Endothelial cell of umbilical vein (primary cell): Measurements from ENCODE around the gene DRC7. TPM values are rescaled to one million over a fixed set of nuclear protein-coding genes. Genes with fewer than 3 reads are reported as not detected.

ENCODE experiments used
- BruUV-seq: library from RNA; stranded (reverse); fragments of 400-500 nt; replicated peaks from 2 replicates; lab custom pipeline; 2021; lab: Mats Ljungman, UMichigan
- CTCF ChIA-PET: fragments of 300-600, 350-600 bp; sonication (Branson Sonifier 250); formaldehyde crosslinking; loops from one replicate; lab custom pipeline; 2021; ENCODE audit warnings: antibody characterized with exemption, inconsistent platforms; lab: Charles Lee
- POLR2A ChIA-PET: fragments of 300-600, 350-600 bp; sonication (Branson Sonifier 250); formaldehyde crosslinking; loops from one replicate; lab custom pipeline; 2021; ENCODE audit warnings: antibody characterized with exemption, inconsistent platforms; lab: Charles Lee
- DNase-seq: peaks from one replicate; pipeline ENCODE4 v3.0.0-alpha.2; 2011; ENCODE audit warnings: low read depth, low spot score
- FAIRE-seq: peaks from 2 replicates; lab custom pipeline; 2011; peaks lifted over from hg19 to GRCh38; lab: Jason Lieb, UNC
- H2AFZ ChIP-seq: 2 replicates; pipeline ENCODE4 v1.6.0; 2012; ENCODE audit warnings: low read depth, low read length, control low read depth, inconsistent platforms
- H3K27ac ChIP-seq: 2 replicates; pipeline ENCODE4 v1.5.1; 2011; ENCODE audit warnings: low read depth, mild to moderate bottlenecking, control low read depth, low read length, moderate library complexity; ENCODE audit not compliant: insufficient read depth
- H3K27me3 ChIP-seq, 2 experiments: 2 replicates each; pipeline versions ENCODE4 v1.6.0 to v1.6.1; 2011; ENCODE audit warnings: low read length in 2 of 2, mixed read lengths in 1 of 2; ENCODE audit not compliant: control insufficient read depth in 2 of 2, insufficient read depth in 2 of 2
- H3K36me3 ChIP-seq, 2 experiments: 2 replicates in 1 of 2; 3 replicates in 1 of 2; pipeline ENCODE4 v1.5.1; 2011; ENCODE audit warnings: low read length in 2 of 2, mild to moderate bottlenecking in 1 of 2, moderate library complexity in 1 of 2; ENCODE audit not compliant: control insufficient read depth in 2 of 2, insufficient read depth in 2 of 2; ENCODE audit errors: extremely low read depth in 1 of 2
- H3K4me1 ChIP-seq: 3 replicates; pipeline ENCODE4 v1.5.1; 2011; ENCODE audit warnings: mild to moderate bottlenecking, low read length; ENCODE audit not compliant: control insufficient read depth, insufficient read depth; ENCODE audit errors: extremely low read depth
- H3K4me2 ChIP-seq: 2 replicates; pipeline ENCODE4 v1.6.1; 2011; ENCODE audit warnings: low read length, control low read depth, mixed read lengths; ENCODE audit not compliant: insufficient read depth
- H3K4me3 ChIP-seq, 3 experiments: fragments of 200-600 bp in 1 of 3; sonication (generic), shearing (Covaris generic) in 1 of 3; replicated peaks in 1 of 3; 2 replicates each; pipeline ENCODE4 v1.5.1; 2011 to 2016; ENCODE audit warnings: control low read depth in 3 of 3, low read length in 3 of 3, mild to moderate bottlenecking in 2 of 3, inconsistent platforms in 1 of 3, low read depth in 1 of 3, moderate library complexity in 1 of 3; ENCODE audit not compliant: insufficient read depth in 1 of 3
- H3K79me2 ChIP-seq: 2 replicates; pipeline ENCODE4 v1.6.0; 2012; ENCODE audit warnings: low read length, inconsistent platforms; ENCODE audit not compliant: control insufficient read depth, insufficient read depth
- H3K9ac ChIP-seq: replicated peaks from 2 replicates; pipeline ENCODE3; 2011; ENCODE audit warnings: low read length, control low read depth; ENCODE audit not compliant: insufficient read depth; ENCODE audit errors: extremely low read depth
- H3K9me1 ChIP-seq: replicated peaks from 3 replicates; pipeline ENCODE4 v1.6.0; 2011; ENCODE audit warnings: mild to moderate bottlenecking, low read length; ENCODE audit not compliant: control insufficient read depth, insufficient read depth; ENCODE audit errors: extremely low read depth
- H3K9me3 ChIP-seq: replicated peaks from 2 replicates; pipeline ENCODE4 v1.5.1; 2012; ENCODE audit warnings: low read length, inconsistent platforms; ENCODE audit not compliant: control insufficient read depth, insufficient read depth
- H4K20me1 ChIP-seq: replicated peaks from 2 replicates; pipeline ENCODE3; 2011; ENCODE audit warnings: mild to moderate bottlenecking, low read length; ENCODE audit not compliant: control insufficient read depth, insufficient read depth; ENCODE audit errors: extremely low read depth
- EZH2 ChIP-seq: IDR thresholded peaks from 2 replicates; pipeline ENCODE4 v1.6.1; 2012; ENCODE audit warnings: borderline replicate concordance, low read depth, mild to moderate bottlenecking, moderate library complexity, low read length, inconsistent platforms; ENCODE audit not compliant: severe bottlenecking
- FOS ChIP-seq: IDR thresholded peaks from 2 replicates; pipeline ENCODE4 v1.6.1; 2011; ENCODE audit warnings: mild to moderate bottlenecking, low read length, moderate library complexity, borderline replicate concordance; ENCODE audit not compliant: insufficient read depth
- GATA2 ChIP-seq: IDR thresholded peaks from 2 replicates; pipeline ENCODE4 v1.7.0; 2011; ENCODE audit warnings: low read depth, mild to moderate bottlenecking, moderate library complexity, mixed read lengths, low read length; ENCODE audit not compliant: insufficient read length, insufficient read depth
- JUN ChIP-seq: IDR thresholded peaks from 2 replicates; pipeline ENCODE4 v1.6.1; 2011; ENCODE audit warnings: borderline replicate concordance, low read depth; ENCODE audit not compliant: insufficient read length, insufficient read depth
- MYC ChIP-seq: IDR thresholded peaks from one replicate; pipeline ENCODE4 v1.6.1; 2011; ENCODE audit warnings: mild to moderate bottlenecking, low read depth, low read length
- POLR2A ChIP-seq: IDR thresholded peaks from 2 replicates; pipeline ENCODE4 v1.6.1; 2012; ENCODE audit warnings: low read depth, mild to moderate bottlenecking, control low read depth, low read length
- POLR2AphosphoS5 ChIP-seq: IDR thresholded peaks from 2 replicates; pipeline ENCODE4 v1.6.1; 2012; ENCODE audit warnings: low read depth, mild to moderate bottlenecking, control low read depth, low read length, moderate library complexity; ENCODE audit not compliant: insufficient read depth
- dilution Hi-C: fragments of 300-500 bp; cut with MboI; formaldehyde crosslinking; loops from one replicate; pipeline ENCODE4 v1.15.0; 2019; ENCODE audit warnings: low sequenced_read_pairs; ENCODE audit not compliant: extremely low pct_ligation_motif_present
- intact Hi-C: fragments of 100-400 bp; cut with micrococcal nuclease; formaldehyde crosslinking; loops from one replicate; pipeline ENCODE4 v1.10.0; 2022
- polyA plus RNA-seq, 4 experiments: library from polyadenylated mRNA; depleted of rRNA in 3 of 4; stranded (reverse) in 3 of 4; unstranded in 1 of 4; fragments of >200 nt; gene quantifications; 2 replicates each; pipeline versions ENCODE4 v1.2.1 to v1.2.3, GENCODE V29; 2011 to 2012; ENCODE audit warnings: missing spikeins in 1 of 4
- total RNA-seq: library from RNA; stranded (reverse); gene quantifications from 2 replicates; pipeline ENCODE4 v1.2.3, GENCODE V29; 2021
- TF ChIP-seq, protein P1 (sequence below), 2 donors: IDR thresholded peaks; 1 replicate in 1 of 2; 2 replicates in 1 of 2; pipeline ENCODE4 v1.5.1; 2011; ENCODE audit warnings: low read length in 2 of 2, mild to moderate bottlenecking in 2 of 2, moderate library complexity in 2 of 2, control low read depth in 1 of 2, inconsistent platforms in 1 of 2, low read depth in 1 of 2; ENCODE audit not compliant: insufficient read depth in 1 of 2; ENCODE audit errors: extremely low read depth in 1 of 2
- TF ChIP-seq, protein P2 (sequence below): IDR thresholded peaks from 2 replicates; pipeline ENCODE4 v1.6.1; 2011; ENCODE audit not compliant: insufficient read depth, insufficient read length

Gene DRC7
- total and polyA plus RNA-seq, 2 donors (not counting 3 experiments of a cell fraction or from before 2014, with no cell fraction given), result 0.13 to 0.77 TPM

- POLR2A ChIA-PET, result no interaction called here
- no peak for FAIRE-seq
- intact Hi-C loops, result no loop called here
Observed at GRCh38 chr16:57747996-57748395, 53.4 kb downstream of the DRC7 start.

More at GRCh38 chr16:57747996-57748395, 53.4 kb downstream of the DRC7 start:
- H3K79me2 ChIP-seq, result no peaks in the 10 kb centered on the region
- H3K9me1 ChIP-seq, result no peaks in the 10 kb centered on the region
- no peak for DNase-seq
- H3K4me3 ChIP-seq, result no peak overlapping the region
- H3K4me2 ChIP-seq, result no peak overlapping the region
- H3K27me3 ChIP-seq, result no peaks in the 10 kb centered on the region
- H3K9ac ChIP-seq, result no peak overlapping the region
- no peak overlapping the region for H3K27ac ChIP-seq
- dilution Hi-C loops, result no loop called here
- CTCF ChIA-PET, result interaction anchor here (1.1 to 1.7 kb wide), 2 partner anchors 9 to 25 kb away, joined by 3 to 7 read pairs; no protein-coding TSS in a partner anchor
- no peak overlapping the region for H2AFZ ChIP-seq
- no TSS peak for BruUV-seq
- H3K4me1 ChIP-seq, result no peaks in the 10 kb centered on the region
- no peaks in the 10 kb centered on the region for H4K20me1 ChIP-seq
- H3K9me3 ChIP-seq, result no peaks in the 10 kb centered on the region
- no peak for TF ChIP-seq JUN
- TF ChIP-seq POLR2AphosphoS5, result no peak
- no peak for TF ChIP-seq FOS
- TF ChIP-seq GATA2, result no peak
- no peak for TF ChIP-seq EZH2
- TF ChIP-seq POLR2A, result no peak
- TF ChIP-seq, protein P1, sequence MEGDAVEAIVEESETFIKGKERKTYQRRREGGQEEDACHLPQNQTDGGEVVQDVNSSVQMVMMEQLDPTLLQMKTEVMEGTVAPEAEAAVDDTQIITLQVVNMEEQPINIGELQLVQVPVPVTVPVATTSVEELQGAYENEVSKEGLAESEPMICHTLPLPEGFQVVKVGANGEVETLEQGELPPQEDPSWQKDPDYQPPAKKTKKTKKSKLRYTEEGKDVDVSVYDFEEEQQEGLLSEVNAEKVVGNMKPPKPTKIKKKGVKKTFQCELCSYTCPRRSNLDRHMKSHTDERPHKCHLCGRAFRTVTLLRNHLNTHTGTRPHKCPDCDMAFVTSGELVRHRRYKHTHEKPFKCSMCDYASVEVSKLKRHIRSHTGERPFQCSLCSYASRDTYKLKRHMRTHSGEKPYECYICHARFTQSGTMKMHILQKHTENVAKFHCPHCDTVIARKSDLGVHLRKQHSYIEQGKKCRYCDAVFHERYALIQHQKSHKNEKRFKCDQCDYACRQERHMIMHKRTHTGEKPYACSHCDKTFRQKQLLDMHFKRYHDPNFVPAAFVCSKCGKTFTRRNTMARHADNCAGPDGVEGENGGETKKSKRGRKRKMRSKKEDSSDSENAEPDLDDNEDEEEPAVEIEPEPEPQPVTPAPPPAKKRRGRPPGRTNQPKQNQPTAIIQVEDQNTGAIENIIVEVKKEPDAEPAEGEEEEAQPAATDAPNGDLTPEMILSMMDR (IDR thresholded peaks at IDR 0.05; ENCODE audit: extremely low read depth in 1 of 2, insufficient read depth in 1 of 2, low read depth in 1 of 2, low read length in 2 of 2), result no peak
- TF ChIP-seq, protein P2, sequence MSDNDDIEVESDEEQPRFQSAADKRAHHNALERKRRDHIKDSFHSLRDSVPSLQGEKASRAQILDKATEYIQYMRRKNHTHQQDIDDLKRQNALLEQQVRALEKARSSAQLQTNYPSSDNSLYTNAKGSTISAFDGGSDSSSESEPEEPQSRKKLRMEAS, result no peak
- TF ChIP-seq MYC, result no peak
- peaks cover 0 to 5% of the 10 kb centered on the region in 2 experiments for H3K36me3 ChIP-seq
